Neuron (in vitro differentiated cells): ENCODE results near the gene ABCA8.

ENCODE experiments used
- H2AFZ ChIP-seq: one replicate; pipeline ENCODE4 v1.6.1; 2013; ENCODE audit warnings: low read depth, mild to moderate bottlenecking, inconsistent platforms, low read length, moderate library complexity
- H3K27me3 ChIP-seq: one replicate; pipeline ENCODE4 v1.6.1; 2013; ENCODE audit warnings: low read length; ENCODE audit not compliant: insufficient read depth
- H3K36me3 ChIP-seq: one replicate; pipeline ENCODE4 v1.6.1; 2013; ENCODE audit warnings: low read length; ENCODE audit not compliant: insufficient read depth
- H3K4me1 ChIP-seq: one replicate; pipeline ENCODE4 v1.6.1; 2013; ENCODE audit warnings: low read length; ENCODE audit not compliant: insufficient read depth
- H3K4me3 ChIP-seq: 2 replicates; pipeline ENCODE4 v1.5.1; 2013; ENCODE audit warnings: mild to moderate bottlenecking, low read length, moderate library complexity
- H3K9me3 ChIP-seq: one replicate; pipeline ENCODE4 v1.6.1; 2013; ENCODE audit warnings: low read length

Gene ABCA8

GRCh38 chr17:68878226-68878885, 76.8 kb downstream of the ABCA8 start:
- H3K4me1 ChIP-seq: no peaks in the 10 kb centered on the region
- no peaks in the 10 kb centered on the region for H3K27me3 ChIP-seq
- no peak overlapping the region for H2AFZ ChIP-seq
- H3K36me3 ChIP-seq: peaks cover 35% of the 10 kb centered on the region
- H3K9me3 ChIP-seq: peaks cover 18% of the 10 kb centered on the region
- H3K4me3 ChIP-seq: no peak overlapping the region

- H3K36me3 ChIP-seq: peaks cover 14% of the 10 kb centered on the region
- H2AFZ ChIP-seq: no peak overlapping the region
- H3K9me3 ChIP-seq: peaks cover 5% of the 10 kb centered on the region
These were observed 83.7 kb downstream of the ABCA8 start for GRCh38 chr17:68871447-68871846.

GRCh38 chr17:68870976-68871375, 84.2 kb downstream of the ABCA8 start:
- H3K4me3 ChIP-seq: no peak overlapping the region
- H2AFZ ChIP-seq: no peak overlapping the region
- no peaks in the 10 kb centered on the region for H3K4me1 ChIP-seq
- H3K27me3 ChIP-seq: no peaks in the 10 kb centered on the region
- H3K36me3 ChIP-seq: peaks cover 14% of the 10 kb centered on the region
- H3K9me3 ChIP-seq: peaks cover 5% of the 10 kb centered on the region

More at GRCh38 chr17:68871447-68871846, 83.7 kb downstream of the ABCA8 start:
- no peaks in the 10 kb centered on the region for H3K4me1 ChIP-seq
- no peak overlapping the region for H3K4me3 ChIP-seq
- no peaks in the 10 kb centered on the region for H3K27me3 ChIP-seq

GRCh38 chr17:68870161-68870826, 84.9 kb downstream of the ABCA8 start:
- H3K4me3 ChIP-seq: no peak overlapping the region
- H3K36me3 ChIP-seq: peaks cover 14% of the 10 kb centered on the region
- no peaks in the 10 kb centered on the region for H3K27me3 ChIP-seq
- H2AFZ ChIP-seq: no peak overlapping the region
- peaks cover 5% of the 10 kb centered on the region for H3K9me3 ChIP-seq
- no peaks in the 10 kb centered on the region for H3K4me1 ChIP-seq

GRCh38 chr17:68868708-68869107, 86.5 kb downstream of the ABCA8 start:
- Histone ChIP-seq H3K4me1 (no peaks in the 10 kb centered on the region), H3K27me3 (no peaks in the 10 kb centered on the region), H2AFZ (no peak overlapping the region), H3K9me3 (peaks cover 4% of the 10 kb centered on the region), H3K4me3 (no peak overlapping the region), H3K36me3 (peaks cover 9% of the 10 kb centered on the region)

GRCh38 chr17:68867759-68868516, 87.3 kb downstream of the ABCA8 start:
- Histone ChIP-seq H3K4me3 (no peak overlapping the region), H3K27me3 (no peaks in the 10 kb centered on the region), H3K4me1 (no peaks in the 10 kb centered on the region), H3K36me3 (peaks cover under 1% of the 10 kb centered on the region), H2AFZ (no peak overlapping the region), H3K9me3 (peaks cover under 1% of the 10 kb centered on the region)

GRCh38 chr17:68865584-68865983, 89.6 kb downstream of the ABCA8 start:
- no peak overlapping the region for H2AFZ ChIP-seq
- no peaks in the 10 kb centered on the region for H3K9me3 ChIP-seq
- H3K27me3 ChIP-seq: no peaks in the 10 kb centered on the region
- H3K4me1 ChIP-seq: peaks cover 6% of the 10 kb centered on the region
- no peaks in the 10 kb centered on the region for H3K36me3 ChIP-seq
- H3K4me3 ChIP-seq: no peak overlapping the region

- H3K9me3 ChIP-seq: no peaks in the 10 kb centered on the region
- no peaks in the 10 kb centered on the region for H3K36me3 ChIP-seq
- H3K4me3 ChIP-seq: no peak overlapping the region
- no peaks in the 10 kb centered on the region for H3K27me3 ChIP-seq
- H2AFZ ChIP-seq: no peak overlapping the region
- H3K4me1 ChIP-seq: peaks cover 6% of the 10 kb centered on the region
These were observed 92.0 kb downstream of the ABCA8 start for GRCh38 chr17:68863091-68863652.

GRCh38 chr17:68861602-68862001, 93.6 kb downstream of the ABCA8 start:
- peaks cover 6% of the 10 kb centered on the region for H3K4me1 ChIP-seq
- no peak overlapping the region for H2AFZ ChIP-seq
- H3K36me3 ChIP-seq: no peaks in the 10 kb centered on the region
- H3K9me3 ChIP-seq: no peaks in the 10 kb centered on the region
- H3K4me3 ChIP-seq: no peak overlapping the region
- H3K27me3 ChIP-seq: no peaks in the 10 kb centered on the region

- Histone ChIP-seq H3K36me3 (no peaks in the 10 kb centered on the region), H3K27me3 (no peaks in the 10 kb centered on the region), H3K4me1 (peaks cover 6% of the 10 kb centered on the region), H3K9me3 (no peaks in the 10 kb centered on the region), H3K4me3 (no peak overlapping the region), H2AFZ (no peak overlapping the region)
These were observed 94.3 kb downstream of the ABCA8 start for GRCh38 chr17:68860941-68861340.

- H3K27me3 ChIP-seq: no peaks in the 10 kb centered on the region
- no peak overlapping the region for H2AFZ ChIP-seq
- no peaks in the 10 kb centered on the region for H3K36me3 ChIP-seq
- H3K9me3 ChIP-seq: no peaks in the 10 kb centered on the region
- no peaks in the 10 kb centered on the region for H3K4me1 ChIP-seq
- no peak overlapping the region for H3K4me3 ChIP-seq
These were observed 100.7 kb downstream of the ABCA8 start for GRCh38 chr17:68854452-68854851.

GRCh38 chr17:68853439-68853838, 101.8 kb downstream of the ABCA8 start:
- Histone ChIP-seq H3K4me1 (no peaks in the 10 kb centered on the region), H3K27me3 (no peaks in the 10 kb centered on the region), H3K4me3 (no peak overlapping the region), H3K9me3 (no peaks in the 10 kb centered on the region), H3K36me3 (no peaks in the 10 kb centered on the region), H2AFZ (no peak overlapping the region)

- Histone ChIP-seq H3K4me1 (no peaks in the 10 kb centered on the region), H3K4me3 (no peak overlapping the region), H3K36me3 (no peaks in the 10 kb centered on the region), H3K9me3 (no peaks in the 10 kb centered on the region), H3K27me3 (no peaks in the 10 kb centered on the region), H2AFZ (no peak overlapping the region)
These were observed 102.2 kb downstream of the ABCA8 start for GRCh38 chr17:68853036-68853435.
